Measurements from ENCODE around the gene PTCSC3. TPM values are rescaled to one million over a fixed set of nuclear protein-coding genes. Genes with fewer than 3 reads are reported as not detected.
A peak's percentile ranks its signal among the peaks of the same experiment; 100 is the strongest.

The PTCSC3 gene
- total and polyA plus RNA-seq, 9 of the 15 experiments (the other 6 are each of a cell fraction or from before 2014, with no cell fraction given) = not detected

DNA sequence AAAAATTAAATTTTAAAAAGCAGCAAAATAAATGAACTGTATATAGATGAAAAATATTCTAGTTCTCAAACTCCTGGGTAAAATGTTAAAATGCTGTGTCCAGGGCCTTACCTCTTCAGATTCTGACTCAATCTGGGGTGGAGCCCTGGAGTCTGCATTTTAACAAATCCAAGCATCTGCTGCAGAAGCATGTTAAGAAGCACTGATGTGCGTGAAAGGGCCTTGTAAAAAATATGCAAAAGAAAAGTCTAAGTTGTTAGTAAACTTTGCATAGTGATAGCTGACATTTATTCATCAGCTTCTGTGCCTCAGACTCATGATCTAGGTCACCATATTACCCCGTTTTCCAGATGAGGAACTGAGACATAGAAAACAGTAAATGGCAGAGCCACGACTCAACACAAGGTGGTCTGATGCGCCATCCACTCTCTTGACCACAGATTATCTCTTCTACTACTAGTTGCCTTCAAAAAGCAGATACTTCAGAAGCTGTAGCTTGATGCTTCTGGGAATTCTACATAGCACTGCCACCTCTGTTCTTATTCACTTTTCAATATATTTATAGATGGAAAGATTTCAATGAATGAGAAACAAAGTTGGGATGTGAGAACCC, 28.0 kb upstream of the PTCSC3 start:
- WGBS (ENCODE audit: insufficient coverage, low coverage, missing lambda C conversion rate) = 0% methylated on average over 3 of the region's 4 CpGs
- H4K20me1 ChIP-seq (replicated peaks; ENCODE audit: control insufficient read depth, insufficient read depth, low read length) = no peaks in the 10 kb centered on the region
- no peak overlapping the region for H3K27ac ChIP-seq (ENCODE audit: extremely low read depth, low read depth, low read length)
- no peaks in the 10 kb centered on the region for H3K9me1 ChIP-seq (ENCODE audit: control insufficient read depth, insufficient read depth, low read length)
- H3K79me2 ChIP-seq (ENCODE audit: control insufficient read depth, insufficient read depth, low read length) = no peaks in the 10 kb centered on the region
- H3K4me3 ChIP-seq = no peak overlapping the region
- no peaks in the 10 kb centered on the region for H3K27me3 ChIP-seq (ENCODE audit: control insufficient read depth in 2 of 2, insufficient read depth in 2 of 2, low read length in 2 of 2)
- BruUV-seq (replicated peaks) = no TSS peak
- ATAC-seq = no peak
- intact Hi-C loops (cut with micrococcal nuclease) = loop anchor here (10.0 kb wide), 1 partner anchor 170 kb away; no protein-coding TSS in a partner anchor
- no peaks in the 10 kb centered on the region for H3K9me3 ChIP-seq (replicated peaks; ENCODE audit: control insufficient read depth, insufficient read depth, low read depth, low read length)
- H2AFZ ChIP-seq (ENCODE audit: low read depth, low read length) = no peak overlapping the region
- CTCF ChIA-PET (ENCODE audit: low intra/inter-chr PET ratio) = no interaction called here
- no peak overlapping the region for H3K4me2 ChIP-seq (ENCODE audit: insufficient read depth, low read length)
- no peak for FAIRE-seq
- DNase-seq (ENCODE audit: extremely low read depth in 1 of 4, low spot score in 3 of 4) = no peak
- POLR2A ChIA-PET = interaction anchor here (0.6 kb wide), 1 partner anchor 16 kb away, joined by 4 read pairs; no protein-coding TSS in a partner anchor
- no peaks in the 10 kb centered on the region for H3K4me1 ChIP-seq (replicated peaks in 1 of 2; ENCODE audit: control insufficient read depth in 2 of 2, insufficient read depth in 2 of 2, low read length in 2 of 2)
- no peaks in the 10 kb centered on the region for H3K36me3 ChIP-seq (ENCODE audit: control insufficient read depth, insufficient read depth, low read length)
- no peak for TF ChIP-seq ZNF239 (CRISPR knock-in tag; IDR thresholded peaks at IDR 0.05)
- TF ChIP-seq, protein P1, sequence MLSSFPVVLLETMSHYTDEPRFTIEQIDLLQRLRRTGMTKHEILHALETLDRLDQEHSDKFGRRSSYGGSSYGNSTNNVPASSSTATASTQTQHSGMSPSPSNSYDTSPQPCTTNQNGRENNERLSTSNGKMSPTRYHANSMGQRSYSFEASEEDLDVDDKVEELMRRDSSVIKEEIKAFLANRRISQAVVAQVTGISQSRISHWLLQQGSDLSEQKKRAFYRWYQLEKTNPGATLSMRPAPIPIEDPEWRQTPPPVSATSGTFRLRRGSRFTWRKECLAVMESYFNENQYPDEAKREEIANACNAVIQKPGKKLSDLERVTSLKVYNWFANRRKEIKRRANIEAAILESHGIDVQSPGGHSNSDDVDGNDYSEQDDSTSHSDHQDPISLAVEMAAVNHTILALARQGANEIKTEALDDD (IDR thresholded peaks at IDR 0.05) = 0 out of 2 replicates have a peak, but pooled peaks have one; percentile 31
- TF ChIP-seq JUND (IDR thresholded peaks at IDR 0.05; ENCODE audit: borderline replicate concordance, low read depth, low read length) = no peak
- TF ChIP-seq JUND (tag; IDR thresholded peaks at IDR 0.05; ENCODE audit: borderline replicate concordance, low read depth, low read length) = no peak
- TF ChIP-seq RAD21 (CRISPR knock-in tag; conservative IDR thresholded peaks at IDR 0.05 in 1 of 2, IDR thresholded peaks at IDR 0.05 in 1 of 2) = peak in 1 of 2 experiments; percentile 15; a peak in 1 of 4 replicates
- H3K9ac ChIP-seq (ENCODE audit: insufficient read depth in 1 of 2, low read depth in 2 of 2, low read length in 2 of 2) = no peak overlapping the region
- in situ Hi-C loops (cut with MboI) = no loop called here

Measured in K562 (cell line).